GM04504 (cell line): ENCODE measurements around the gene ASB6.
"Not testable (repeated sequence)": the region's sequence is repeated elsewhere in the genome, so short reads cannot be mapped to it uniquely, and the experiment has no call there.

Experiments
- DNase-seq: peaks from one replicate; pipeline ENCODE4 v3.0.0-alpha.2; 2012; ENCODE audit warnings: low read depth

The ASB6 gene

GRCh38 chr9:129606161-129607026 is 35.6 kb downstream of the ASB6 start:
- no peak for DNase-seq

DNA sequence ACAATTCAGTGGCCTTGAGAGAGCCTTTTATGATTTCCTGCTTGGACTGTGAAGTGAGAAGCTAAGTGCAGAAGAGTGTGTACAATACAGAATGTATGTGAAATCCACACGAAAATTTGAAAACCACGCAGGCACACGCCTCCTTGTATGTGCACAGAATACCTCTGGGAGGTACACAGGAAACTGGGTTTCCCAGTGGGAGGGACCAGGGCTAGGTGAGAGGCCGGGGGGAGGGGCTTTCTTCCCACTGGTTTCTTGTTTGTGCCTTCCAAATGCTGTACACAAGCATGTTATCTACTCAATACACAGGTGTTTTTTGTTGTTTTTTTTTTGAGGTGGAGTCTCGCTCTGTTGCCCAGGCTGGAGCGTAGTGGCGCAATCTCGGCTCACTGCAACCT is 37.2 kb downstream of the ASB6 start:
- no peak for DNase-seq

GRCh38 chr9:129604056-129604765 is 37.7 kb downstream of the ASB6 start:
- DNase-seq = no peak

DNA sequence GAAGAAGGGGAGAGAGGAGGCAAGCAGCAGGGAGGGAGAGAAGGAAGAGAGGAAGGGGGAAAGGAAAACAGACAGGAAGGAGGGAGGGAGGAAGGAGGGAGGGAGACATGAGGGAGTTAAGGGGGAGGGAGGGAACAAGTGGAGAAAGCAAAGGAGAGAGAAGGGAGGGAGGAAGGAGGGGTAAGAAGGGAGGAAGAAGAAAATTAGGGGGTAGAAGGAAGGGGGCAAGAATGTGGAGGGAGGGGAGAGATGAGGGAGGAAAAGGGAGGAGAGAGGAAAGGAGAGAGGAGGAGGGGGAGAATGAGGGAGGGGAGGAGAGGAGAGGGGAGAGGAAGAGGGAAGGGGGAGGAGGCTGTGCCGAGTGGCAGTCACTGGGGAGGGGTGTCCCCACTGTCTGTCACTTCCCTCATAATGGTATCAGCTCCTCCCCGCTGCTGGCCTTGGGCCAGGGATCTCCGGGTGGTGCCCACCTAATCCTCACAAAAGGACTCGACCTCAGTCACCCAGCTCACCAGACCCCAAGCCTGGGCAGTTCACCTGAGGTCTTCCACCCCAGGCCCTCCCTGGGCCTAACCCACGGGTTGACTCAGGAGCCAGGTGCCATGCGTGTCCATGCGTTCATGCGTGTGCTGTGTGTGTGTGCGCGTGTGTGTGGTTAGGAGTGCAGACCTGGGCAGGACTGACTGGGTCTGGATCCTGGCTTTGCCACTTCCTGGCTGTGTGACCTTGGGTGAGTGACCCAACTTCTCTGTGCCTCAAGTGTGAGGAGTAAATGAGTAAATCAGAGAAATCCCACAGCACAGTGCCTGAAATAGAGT is 39.1 kb downstream of the ASB6 start:
- no peak for DNase-seq

GRCh38 chr9:129601082-129601674 is 40.8 kb downstream of the ASB6 start:
- DNase-seq = no peak

- no peak for DNase-seq
Measured at GRCh38 chr9:129598089-129598596, 43.8 kb downstream of the ASB6 start.

GRCh38 chr9:129597355-129598088 is 44.4 kb downstream of the ASB6 start:
- DNase-seq = no peak

- DNase-seq = no peak
Measured at GRCh38 chr9:129596541-129597331, 45.2 kb downstream of the ASB6 start.

DNA sequence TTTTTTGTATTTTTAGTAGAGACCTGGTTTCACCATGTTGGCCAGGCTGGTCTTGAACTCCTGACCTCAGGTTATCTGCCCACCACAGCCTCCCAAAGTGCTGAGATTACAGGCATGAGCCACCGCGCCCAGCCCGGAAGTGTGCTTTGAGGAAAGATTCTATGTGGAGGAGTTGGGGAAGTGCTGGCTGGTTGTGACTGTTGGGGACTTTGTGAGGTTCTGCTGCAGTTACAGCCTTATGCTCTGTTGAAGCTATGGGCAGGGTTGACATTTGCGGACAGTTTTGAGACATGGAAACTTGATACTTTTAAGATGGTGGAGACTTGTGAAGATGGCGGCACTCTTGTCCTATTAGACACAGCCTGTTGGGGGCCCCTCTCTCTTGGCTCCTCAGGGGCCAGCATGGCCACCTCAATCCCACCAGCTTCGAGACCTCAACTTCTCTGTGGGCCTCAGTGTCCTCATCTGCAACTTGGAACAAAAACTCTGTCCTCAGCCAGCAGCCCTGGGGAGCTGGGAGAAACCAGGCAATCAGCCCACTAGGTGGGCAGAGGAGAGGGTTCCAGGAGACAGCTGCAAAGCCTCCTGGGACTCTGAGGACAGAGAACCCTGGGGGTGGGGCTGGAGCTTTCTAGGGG is 45.9 kb downstream of the ASB6 start:
- no peak for DNase-seq

GRCh38 chr9:129595311-129595741 is 46.6 kb downstream of the ASB6 start:
- no peak for DNase-seq

DNA sequence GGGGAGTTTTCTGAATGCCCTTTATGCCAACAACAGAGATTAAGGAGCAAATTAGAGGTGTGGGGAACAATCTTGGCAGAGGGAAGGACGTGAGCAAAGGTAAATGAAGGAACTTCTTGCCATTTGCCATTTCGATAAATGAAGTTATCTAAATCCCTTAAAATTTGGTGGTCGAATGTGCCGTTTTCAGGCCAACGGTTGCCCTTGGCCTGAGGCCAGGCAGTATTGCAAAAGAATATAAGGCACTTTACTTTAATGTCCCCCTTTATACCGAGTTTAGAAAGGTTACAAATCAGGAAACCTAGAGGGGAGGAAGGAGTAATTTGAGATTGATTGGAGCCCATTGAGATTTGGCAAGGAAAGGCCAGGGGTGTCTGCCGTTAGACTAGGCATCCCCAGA is 47.3 kb downstream of the ASB6 start:
- DNase-seq = no peak

- DNase-seq = not testable (repeated sequence)
Measured at GRCh38 chr9:129592790-129593189, 49.2 kb downstream of the ASB6 start.

- no peak for DNase-seq
Measured at GRCh38 chr9:129591916-129592315, 50.0 kb downstream of the ASB6 start.

DNA sequence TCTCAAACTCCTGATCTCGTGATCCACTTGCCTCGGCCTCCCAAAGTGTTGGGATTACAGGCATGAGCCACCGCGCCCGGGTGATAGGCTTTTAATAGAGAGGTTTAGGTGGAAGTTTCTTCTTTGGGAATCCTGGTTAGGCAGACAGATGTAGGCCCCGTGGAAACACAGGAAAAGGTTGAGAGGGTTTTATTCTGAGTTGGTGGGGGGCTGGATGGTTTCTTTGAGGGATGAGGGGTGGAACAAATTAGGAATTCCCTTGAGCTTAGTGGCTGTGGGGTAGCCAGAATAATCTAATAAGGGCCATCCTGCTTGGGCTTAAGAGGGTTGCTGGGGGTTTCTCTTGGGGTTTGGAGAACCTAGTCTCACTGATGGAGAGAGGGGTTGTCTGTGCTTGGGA is 51.5 kb downstream of the ASB6 start:
- DNase-seq = no peak

DNA sequence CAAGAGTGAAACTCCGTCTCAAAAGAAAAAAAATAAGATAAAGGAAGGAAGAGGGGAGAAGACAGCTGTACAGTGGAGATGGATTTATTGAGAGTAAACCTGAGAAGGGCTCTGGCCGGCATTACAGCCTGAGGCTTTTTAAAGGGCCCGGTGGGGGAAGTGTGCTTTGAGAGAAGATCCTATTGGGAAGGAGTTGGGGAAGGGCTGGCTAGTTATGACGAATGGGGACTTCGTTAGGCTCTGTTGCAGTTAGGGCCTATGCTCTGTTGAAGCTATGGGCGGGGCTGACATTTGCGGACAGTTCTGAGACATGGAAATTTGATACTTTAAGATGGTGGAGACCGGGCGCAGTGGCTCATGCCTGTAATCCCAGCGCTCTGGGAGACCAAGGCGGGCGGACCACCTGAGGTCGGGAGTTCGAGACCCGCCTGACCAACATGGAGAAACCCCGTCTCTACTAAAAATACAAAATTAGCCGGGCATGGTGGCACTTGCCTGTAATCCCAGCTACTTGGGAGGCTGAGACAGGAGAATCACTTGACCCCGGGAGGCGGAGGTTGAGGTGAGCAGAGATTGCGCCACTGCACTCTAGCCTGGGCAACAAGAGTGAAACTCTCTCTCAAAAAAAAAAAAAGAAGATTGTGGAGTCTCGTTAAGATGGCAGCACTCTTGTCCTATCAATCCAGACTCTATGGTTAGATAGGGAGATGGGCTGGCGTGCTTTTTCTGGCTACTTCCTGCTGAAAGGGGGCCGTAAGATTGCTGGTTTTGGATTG is 54.3 kb downstream of the ASB6 start:
- no peak for DNase-seq

GRCh38 chr9:129586685-129587084 is 55.3 kb downstream of the ASB6 start:
- no peak for DNase-seq

DNA sequence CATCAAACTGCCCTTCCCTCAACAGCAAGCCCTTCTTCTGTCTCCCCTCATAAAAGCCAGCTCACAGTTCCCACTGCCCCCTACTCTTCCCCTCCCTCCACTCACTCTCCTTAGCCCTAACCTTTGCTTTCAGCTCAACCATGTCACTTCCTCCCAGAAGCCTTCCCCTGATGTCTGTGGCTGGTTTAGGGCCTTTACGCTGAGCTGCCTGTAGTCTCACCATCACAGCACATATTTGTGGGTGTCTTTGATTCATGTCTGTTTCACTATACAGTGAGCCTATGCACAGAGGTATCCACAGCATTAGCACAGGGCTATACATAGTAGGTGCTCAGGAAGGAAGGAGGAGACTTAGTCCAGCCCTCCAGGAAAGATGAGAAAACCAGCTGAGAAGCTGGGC is 55.7 kb downstream of the ASB6 start:
- DNase-seq = no peak

- no peak for DNase-seq
Measured at GRCh38 chr9:129585352-129585751, 56.6 kb downstream of the ASB6 start.
